Mesenchymal stem cell (in vitro differentiated cells and primary cell): ENCODE results near the gene ZSWIM6.

Experiments used
- DNase-seq: peaks from one replicate; pipeline ENCODE4 v3.0.0-alpha.2; 2013
- H2AFZ ChIP-seq: one replicate; pipeline ENCODE4 v1.6.1; 2013; ENCODE audit warnings: low read depth, mild to moderate bottlenecking, control low read depth, inconsistent platforms, low read length, moderate library complexity
- H2AK5ac ChIP-seq: 2 replicates; pipeline ENCODE4 v1.6.1; 2013; ENCODE audit warnings: low read length, moderate library complexity, mild to moderate bottlenecking, inconsistent platforms; ENCODE audit not compliant: severe bottlenecking
- H2BK120ac ChIP-seq: one replicate; pipeline ENCODE4 v1.6.1; 2013; ENCODE audit warnings: low read depth, mild to moderate bottlenecking, inconsistent platforms, low read length, moderate library complexity
- H2BK12ac ChIP-seq, 2 experiments: one replicate each; pipeline ENCODE4 v1.6.1; 2013; ENCODE audit warnings: inconsistent platforms in 2 of 2, low read length in 2 of 2, mild to moderate bottlenecking in 2 of 2, moderate library complexity in 2 of 2, control low read depth in 1 of 2
- H2BK15ac ChIP-seq: one replicate; pipeline ENCODE4 v1.6.1; 2013; ENCODE audit warnings: mild to moderate bottlenecking, low read depth, inconsistent platforms; ENCODE audit not compliant: poor library complexity, severe bottlenecking
- H2BK5ac ChIP-seq: 2 replicates; pipeline ENCODE4 v1.6.1; 2013; ENCODE audit warnings: low read depth, mild to moderate bottlenecking, low read length, control low read depth, inconsistent platforms; ENCODE audit not compliant: poor library complexity, severe bottlenecking
- H3K14ac ChIP-seq, 2 experiments: one replicate each; pipeline ENCODE4 v1.6.1; 2013; ENCODE audit warnings: inconsistent platforms in 2 of 2, low read length in 2 of 2, control low read depth in 1 of 2, mild to moderate bottlenecking in 1 of 2, moderate library complexity in 1 of 2
- H3K18ac ChIP-seq, 2 experiments: one replicate each; pipeline ENCODE4 v1.6.1; 2013; ENCODE audit warnings: inconsistent platforms in 2 of 2, low read length in 2 of 2, control low read depth in 1 of 2, low read depth in 1 of 2, mild to moderate bottlenecking in 1 of 2
- H3K23ac ChIP-seq, 2 experiments: one replicate each; pipeline ENCODE4 v1.6.1; 2013; ENCODE audit warnings: inconsistent platforms in 2 of 2, low read length in 2 of 2, mild to moderate bottlenecking in 2 of 2, moderate library complexity in 2 of 2, control low read depth in 1 of 2
- H3K27ac ChIP-seq: 2 replicates; pipeline ENCODE4 v1.5.1; 2013; ENCODE audit warnings: mild to moderate bottlenecking, moderate library complexity, low read length, control low read depth, inconsistent platforms; ENCODE audit not compliant: poor library complexity, severe bottlenecking
- H3K27me3 ChIP-seq, 2 experiments: 2 replicates each; pipeline versions ENCODE4 v1.6.1 to v1.7.0; 2013; ENCODE audit warnings: low read length in 2 of 2, mild to moderate bottlenecking in 2 of 2, moderate library complexity in 2 of 2, control low read depth in 1 of 2, inconsistent platforms in 1 of 2; ENCODE audit not compliant: control insufficient read depth in 1 of 2, insufficient read depth in 1 of 2
- H3K36me3 ChIP-seq, 2 experiments: 2 replicates each; pipeline versions ENCODE4 v1.6.1 to v1.7.0; 2013; ENCODE audit warnings: low read length in 2 of 2, control low read depth in 1 of 2, inconsistent platforms in 1 of 2, low read depth in 1 of 2, mild to moderate bottlenecking in 1 of 2; ENCODE audit not compliant: insufficient read depth in 2 of 2, control insufficient read depth in 1 of 2
- H3K4ac ChIP-seq, 2 experiments: one replicate each; pipeline ENCODE4 v1.6.1; 2013; ENCODE audit warnings: inconsistent platforms in 2 of 2, low read length in 2 of 2, mild to moderate bottlenecking in 2 of 2, moderate library complexity in 2 of 2, control low read depth in 1 of 2, low read depth in 1 of 2
- H3K4me1 ChIP-seq: 2 replicates; pipeline ENCODE4 v1.6.1; 2013; ENCODE audit warnings: low read depth, low read length, control low read depth; ENCODE audit not compliant: control insufficient read depth, insufficient read depth
- H3K4me2 ChIP-seq: 2 replicates; pipeline ENCODE4 v1.6.1; 2013; ENCODE audit warnings: low read length, mild to moderate bottlenecking, inconsistent platforms; ENCODE audit not compliant: poor library complexity, severe bottlenecking
- H3K4me3 ChIP-seq, 2 experiments: 2 replicates each; pipeline versions ENCODE4 v1.5.1 to v1.7.0; 2013; ENCODE audit warnings: low read length in 2 of 2, mild to moderate bottlenecking in 2 of 2, control low read depth in 1 of 2, low read depth in 1 of 2; ENCODE audit not compliant: insufficient read depth in 1 of 2
- H3K79me1 ChIP-seq: replicated peaks from 2 replicates; pipeline ENCODE4 v1.6.1; 2013; ENCODE audit warnings: mild to moderate bottlenecking, control low read depth, low read length, inconsistent platforms; ENCODE audit not compliant: poor library complexity, severe bottlenecking
- H3K9ac ChIP-seq: 2 replicates; pipeline ENCODE4 v1.7.0; 2013; ENCODE audit warnings: mild to moderate bottlenecking, low read length, moderate library complexity
- H3K9me3 ChIP-seq: 2 replicates; pipeline ENCODE4 v1.7.0; 2013; ENCODE audit warnings: mild to moderate bottlenecking, low read length; ENCODE audit not compliant: control insufficient read depth
- H4K8ac ChIP-seq: one replicate; pipeline ENCODE4 v1.6.1; 2013; ENCODE audit warnings: inconsistent platforms, mild to moderate bottlenecking, low read length, moderate library complexity
- H4K91ac ChIP-seq: one replicate; pipeline ENCODE4 v1.6.1; 2013; ENCODE audit warnings: mild to moderate bottlenecking, low read length, inconsistent platforms
- WGBS: methylation state at CpG from one replicate; pipeline ENCODE4 v1.1.7; 2013; ENCODE audit warnings: mixed read lengths; 5-methylcytosine and 5-hydroxymethylcytosine counted together

The ZSWIM6 gene

GRCh38 chr5:61386045-61386800 lies 54.2 kb downstream of the ZSWIM6 start:
- no peaks in the 10 kb centered on the region for H3K9me3 ChIP-seq
- H3K4me3 ChIP-seq, result no peak overlapping the region
- H3K23ac ChIP-seq, result no peak overlapping the region
- H2AFZ ChIP-seq, result no peak overlapping the region
- no peak overlapping the region for H3K18ac ChIP-seq
- no peaks in the 10 kb centered on the region for H3K4me1 ChIP-seq
- no peak overlapping the region for H3K14ac ChIP-seq
- no peak overlapping the region for H4K8ac ChIP-seq
- H4K91ac ChIP-seq, result no peak overlapping the region
- peaks cover 14% of the 10 kb centered on the region for H3K79me1 ChIP-seq
- 80% methylated on average over 1 of the region's 2 CpGs for WGBS
- no peaks in the 10 kb centered on the region for H3K27me3 ChIP-seq
- H2BK120ac ChIP-seq, result no peak overlapping the region
- no peak overlapping the region for H2BK15ac ChIP-seq
- H2BK5ac ChIP-seq, result no peak overlapping the region
- DNase-seq, result no peak
- no peak overlapping the region for H3K4ac ChIP-seq
- H3K4me2 ChIP-seq, result no peak overlapping the region
- no peak overlapping the region for H3K27ac ChIP-seq
- no peak overlapping the region for H2AK5ac ChIP-seq
- no peak overlapping the region for H3K9ac ChIP-seq
- no peak overlapping the region for H2BK12ac ChIP-seq
- H3K36me3 ChIP-seq, result peaks cover 3 to 4% of the 10 kb centered on the region in 2 experiments

- H3K4me3 ChIP-seq, result no peak overlapping the region
- no peak overlapping the region for H4K91ac ChIP-seq
- H3K27me3 ChIP-seq, result no peaks in the 10 kb centered on the region
- H2BK5ac ChIP-seq, result no peak overlapping the region
- no peak overlapping the region for H3K27ac ChIP-seq
- no peak overlapping the region for H4K8ac ChIP-seq
- no peak overlapping the region for H3K4ac ChIP-seq
- no peaks in the 10 kb centered on the region for H3K9me3 ChIP-seq
- no peak overlapping the region for H3K23ac ChIP-seq
- no peak overlapping the region for H3K18ac ChIP-seq
- H3K4me2 ChIP-seq, result no peak overlapping the region
- WGBS, result 87% methylated on average over 3 of the region's 3 CpGs
- H3K9ac ChIP-seq, result no peak overlapping the region
- H3K79me1 ChIP-seq, result peaks cover 19% of the 10 kb centered on the region
- peaks cover 3% of the 10 kb centered on the region for H3K4me1 ChIP-seq
- no peak overlapping the region for H2AFZ ChIP-seq
- H2AK5ac ChIP-seq, result no peak overlapping the region
- no peak overlapping the region for H3K14ac ChIP-seq
- DNase-seq, result no peak
- H2BK12ac ChIP-seq, result no peak overlapping the region
- peaks cover 9% of the 10 kb centered on the region in 2 experiments for H3K36me3 ChIP-seq
- no peak overlapping the region for H2BK120ac ChIP-seq
- no peak overlapping the region for H2BK15ac ChIP-seq
These were observed 57.6 kb downstream of the ZSWIM6 start for GRCh38 chr5:61389609-61390008.

GRCh38 chr5:61394078-61394704 lies 62.1 kb downstream of the ZSWIM6 start:
- Histone ChIP-seq H3K4me1 (peaks cover 3% of the 10 kb centered on the region), H3K9ac (no peak overlapping the region), H4K91ac (no peak overlapping the region), H2BK120ac (no peak overlapping the region), H3K4me2 (no peak overlapping the region), H3K18ac (no peak overlapping the region), H3K4me3 (no peak overlapping the region), H2BK15ac (no peak overlapping the region), H3K14ac (no peak overlapping the region), H3K9me3 (no peaks in the 10 kb centered on the region), H2AFZ (no peak overlapping the region), H3K27me3 (no peaks in the 10 kb centered on the region), H3K79me1 (peaks cover 14% of the 10 kb centered on the region), H3K4ac (no peak overlapping the region), H3K27ac (no peak overlapping the region), H2BK12ac (no peak overlapping the region), H2BK5ac (no peak overlapping the region), H3K23ac (no peak overlapping the region), H2AK5ac (no peak overlapping the region), H4K8ac (no peak overlapping the region), H3K36me3 (peaks cover 9% of the 10 kb centered on the region in 2 experiments)
- 79% methylated on average over 1 of the region's 1 CpG for WGBS
- peak; percentile 67 for DNase-seq

GRCh38 chr5:61394793-61395192 lies 62.7 kb downstream of the ZSWIM6 start:
- Histone ChIP-seq H4K91ac (no peak overlapping the region), H3K9ac (no peak overlapping the region), H2BK120ac (no peak overlapping the region), H2AFZ (no peak overlapping the region), H3K36me3 (peaks cover 9 to 11% of the 10 kb centered on the region in 2 experiments), H3K9me3 (no peaks in the 10 kb centered on the region), H3K18ac (peak overlapping the region; percentile 14 to 78), H2BK15ac (no peak overlapping the region), H3K4me1 (peaks cover 3% of the 10 kb centered on the region), H3K4me2 (no peak overlapping the region), H2BK5ac (no peak overlapping the region), H3K23ac (no peak overlapping the region), H3K14ac (no peak overlapping the region), H3K4me3 (no peak overlapping the region), H4K8ac (no peak overlapping the region), H2AK5ac (no peak overlapping the region), H3K27me3 (no peaks in the 10 kb centered on the region), H3K27ac (no peak overlapping the region), H3K79me1 (peaks cover 14% of the 10 kb centered on the region), H2BK12ac (no peak overlapping the region), H3K4ac (no peak overlapping the region)
- WGBS, result 92% methylated on average over 2 of the region's 2 CpGs
- no peak for DNase-seq
